Loucy (cell line): ENCODE results near the gene LYZL6.
A peak's percentile ranks its signal among the peaks of the same experiment; 100 is the strongest.

Source experiments
- H2AFZ ChIP-seq: fragments of 200-600 bp; sonication (generic); 2 replicates; pipeline ENCODE4 v1.6.0; 2016; ENCODE audit warnings: antibody characterized with exemption, mild to moderate bottlenecking, low read length, moderate library complexity
- H3F3A ChIP-seq: fragments of 200-600 bp; 2 replicates; pipeline ENCODE4 v1.6.0; 2016; ENCODE audit warnings: antibody characterized with exemption, low read depth, mild to moderate bottlenecking
- H3K27me3 ChIP-seq: fragments of 200-600 bp; sonication (generic); 2 replicates; pipeline ENCODE4 v1.6.1; 2014; ENCODE audit warnings: low read length, mild to moderate bottlenecking; ENCODE audit not compliant: insufficient read depth, poor library complexity, severe bottlenecking
- H3K36me3 ChIP-seq: fragments of 200-600 bp; sonication (generic); 2 replicates; pipeline ENCODE4 v1.6.1; 2016; ENCODE audit warnings: low read length; ENCODE audit not compliant: insufficient read depth
- H3K4me1 ChIP-seq: fragments of 200-600 bp; sonication (generic); 2 replicates; pipeline ENCODE4 v1.5.1; 2014; ENCODE audit warnings: low read length, mild to moderate bottlenecking; ENCODE audit not compliant: insufficient read depth, poor library complexity, severe bottlenecking
- H3K4me2 ChIP-seq: fragments of 200-600 bp; sonication (generic); 2 replicates; pipeline ENCODE4 v1.6.0; 2014; ENCODE audit warnings: antibody characterized with exemption, low read length, low read depth, mild to moderate bottlenecking; ENCODE audit not compliant: poor library complexity, severe bottlenecking
- H3K4me3 ChIP-seq: fragments of 200-600 bp; sonication (generic); 2 replicates; pipeline ENCODE4 v1.5.1; 2014; ENCODE audit warnings: low read length, mild to moderate bottlenecking, mixed read lengths; ENCODE audit not compliant: poor library complexity, severe bottlenecking
- H3K79me2 ChIP-seq: fragments of 200-600 bp; sonication (generic); 2 replicates; pipeline ENCODE4 v1.6.1; 2014; ENCODE audit warnings: low read length; ENCODE audit not compliant: insufficient read depth
- H3K9ac ChIP-seq: fragments of 200-600 bp; sonication (generic); 2 replicates; pipeline ENCODE4 v1.6.0; 2014; ENCODE audit warnings: mild to moderate bottlenecking, low read depth, low read length, moderate library complexity; ENCODE audit not compliant: poor library complexity, severe bottlenecking
- H3K9me2 ChIP-seq: fragments of 200-600 bp; sonication (generic); replicated peaks from 2 replicates; pipeline ENCODE4 v1.6.1; 2016; ENCODE audit warnings: low read depth, low read length, mixed read lengths
- H3K9me3 ChIP-seq: fragments of 200-600 bp; sonication (generic); 2 replicates; pipeline ENCODE4 v1.6.1; 2014; ENCODE audit warnings: mild to moderate bottlenecking, antibody characterized with exemption, low read length, low read depth; ENCODE audit not compliant: insufficient read depth
- H4K20me1 ChIP-seq: fragments of 200-600 bp; sonication (generic); 2 replicates; pipeline ENCODE4 v1.6.0; 2014; ENCODE audit warnings: antibody characterized with exemption, low read length, mild to moderate bottlenecking; ENCODE audit not compliant: insufficient read depth, poor library complexity, severe bottlenecking
- EZH2phosphoT487 ChIP-seq: fragments of 200-600 bp; IDR thresholded peaks from 2 replicates; pipeline ENCODE4 v1.6.1; 2018; ENCODE audit warnings: antibody characterized with exemption, mild to moderate bottlenecking, moderate library complexity, borderline replicate concordance
- TF ChIP-seq, protein P1 (sequence below): fragments of 200-600 bp; sonication (generic); conservative IDR thresholded peaks from 2 replicates; pipeline ENCODE4 v1.5.1; 2014; ENCODE audit warnings: mild to moderate bottlenecking, antibody characterized with exemption, low read length

LYZL6 gene

DNA sequence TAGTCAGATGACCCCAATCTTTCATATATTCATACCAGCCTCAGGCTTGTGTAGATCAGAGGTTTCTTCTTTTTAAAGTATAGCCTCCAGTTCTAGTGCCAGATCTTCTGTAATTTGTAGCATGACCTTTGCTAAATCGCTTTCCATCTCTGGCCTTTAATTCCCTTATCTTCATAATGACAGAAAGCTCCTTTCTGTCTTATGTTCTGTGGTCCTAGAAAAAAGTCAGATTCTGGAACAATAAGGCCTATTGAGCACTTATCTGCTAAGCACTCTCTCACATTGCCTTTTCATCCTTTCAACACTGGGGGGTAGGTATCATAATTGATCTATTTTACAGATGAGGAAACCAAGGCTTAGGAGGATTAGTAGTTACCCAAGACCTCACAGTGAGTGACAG, 28.6 kb upstream of the LYZL6 start:
- H4K20me1 ChIP-seq, result no peaks in the 10 kb centered on the region
- no peaks in the 10 kb centered on the region for H3F3A ChIP-seq
- H3K4me2 ChIP-seq, result no peak overlapping the region
- no peaks in the 10 kb centered on the region for H3K9me3 ChIP-seq
- no peaks in the 10 kb centered on the region for H3K79me2 ChIP-seq
- H3K27me3 ChIP-seq, result no peaks in the 10 kb centered on the region
- no peaks in the 10 kb centered on the region for H3K36me3 ChIP-seq
- H2AFZ ChIP-seq, result no peak overlapping the region
- no peaks in the 10 kb centered on the region for H3K9me2 ChIP-seq
- H3K4me1 ChIP-seq, result no peaks in the 10 kb centered on the region
- TF ChIP-seq, protein P1, sequence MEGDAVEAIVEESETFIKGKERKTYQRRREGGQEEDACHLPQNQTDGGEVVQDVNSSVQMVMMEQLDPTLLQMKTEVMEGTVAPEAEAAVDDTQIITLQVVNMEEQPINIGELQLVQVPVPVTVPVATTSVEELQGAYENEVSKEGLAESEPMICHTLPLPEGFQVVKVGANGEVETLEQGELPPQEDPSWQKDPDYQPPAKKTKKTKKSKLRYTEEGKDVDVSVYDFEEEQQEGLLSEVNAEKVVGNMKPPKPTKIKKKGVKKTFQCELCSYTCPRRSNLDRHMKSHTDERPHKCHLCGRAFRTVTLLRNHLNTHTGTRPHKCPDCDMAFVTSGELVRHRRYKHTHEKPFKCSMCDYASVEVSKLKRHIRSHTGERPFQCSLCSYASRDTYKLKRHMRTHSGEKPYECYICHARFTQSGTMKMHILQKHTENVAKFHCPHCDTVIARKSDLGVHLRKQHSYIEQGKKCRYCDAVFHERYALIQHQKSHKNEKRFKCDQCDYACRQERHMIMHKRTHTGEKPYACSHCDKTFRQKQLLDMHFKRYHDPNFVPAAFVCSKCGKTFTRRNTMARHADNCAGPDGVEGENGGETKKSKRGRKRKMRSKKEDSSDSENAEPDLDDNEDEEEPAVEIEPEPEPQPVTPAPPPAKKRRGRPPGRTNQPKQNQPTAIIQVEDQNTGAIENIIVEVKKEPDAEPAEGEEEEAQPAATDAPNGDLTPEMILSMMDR, result no peak
- no peak for TF ChIP-seq EZH2phosphoT487
- H3K4me3 ChIP-seq, result no peak overlapping the region
- no peak overlapping the region for H3K9ac ChIP-seq

- H3K9ac ChIP-seq, result no peak overlapping the region
- no peaks in the 10 kb centered on the region for H3K9me2 ChIP-seq
- no peaks in the 10 kb centered on the region for H3K36me3 ChIP-seq
- TF ChIP-seq EZH2phosphoT487, result no peak
- TF ChIP-seq, protein P1, result peak; percentile 79
- no peaks in the 10 kb centered on the region for H3F3A ChIP-seq
- H2AFZ ChIP-seq, result no peak overlapping the region
- H3K9me3 ChIP-seq, result no peaks in the 10 kb centered on the region
- H3K4me3 ChIP-seq, result no peak overlapping the region
- no peak overlapping the region for H3K4me2 ChIP-seq
- no peaks in the 10 kb centered on the region for H3K27me3 ChIP-seq
- H3K4me1 ChIP-seq, result no peaks in the 10 kb centered on the region
- H4K20me1 ChIP-seq, result no peaks in the 10 kb centered on the region
- no peaks in the 10 kb centered on the region for H3K79me2 ChIP-seq
These were observed 26.3 kb upstream of the LYZL6 start for GRCh38 chr17:35969558-35970380.

DNA sequence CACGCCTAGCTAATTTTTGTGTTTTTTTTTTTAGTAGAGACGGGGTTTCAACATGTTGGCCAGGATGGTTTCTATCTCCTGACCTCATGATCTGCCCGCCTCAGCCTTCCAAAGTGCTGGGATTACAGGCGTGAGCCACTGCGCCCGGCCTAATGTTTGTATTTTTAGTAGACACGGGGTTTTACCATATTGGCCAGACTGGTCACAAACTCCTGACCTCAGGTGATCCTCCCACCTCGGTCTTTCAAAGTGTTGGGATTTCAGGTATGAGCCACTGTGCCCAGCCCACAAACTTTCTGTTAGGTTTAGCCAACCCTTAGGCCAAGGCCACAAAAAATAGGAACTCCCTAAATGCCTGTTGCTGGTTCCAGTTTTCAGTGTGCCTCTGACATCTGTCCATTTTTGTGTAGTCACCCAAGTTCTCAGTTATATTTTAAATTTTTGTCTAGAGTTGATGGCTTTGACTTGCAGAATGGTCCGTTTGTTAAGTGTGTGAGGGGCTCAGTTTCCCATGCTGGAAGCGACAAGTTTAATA, 25.1 kb upstream of the LYZL6 start:
- H3K79me2 ChIP-seq, result no peaks in the 10 kb centered on the region
- H4K20me1 ChIP-seq, result no peaks in the 10 kb centered on the region
- H3K4me2 ChIP-seq, result no peak overlapping the region
- no peaks in the 10 kb centered on the region for H3K36me3 ChIP-seq
- H3K9me2 ChIP-seq, result no peaks in the 10 kb centered on the region
- H3F3A ChIP-seq, result no peaks in the 10 kb centered on the region
- TF ChIP-seq, protein P1, result no peak
- no peak for TF ChIP-seq EZH2phosphoT487
- H3K27me3 ChIP-seq, result no peaks in the 10 kb centered on the region
- no peak overlapping the region for H3K9ac ChIP-seq
- no peaks in the 10 kb centered on the region for H3K4me1 ChIP-seq
- H3K9me3 ChIP-seq, result no peaks in the 10 kb centered on the region
- no peak overlapping the region; the same call in 1 of the 2 replicates for H2AFZ ChIP-seq
- H3K4me3 ChIP-seq, result no peak overlapping the region
